ENCODE measurements around the gene HMCN2. TPM values are rescaled to one million over a fixed set of nuclear protein-coding genes. Genes with fewer than 3 reads are reported as not detected.

HMCN2 gene
- total RNA-seq, 6 experiments from 2014 or later: 0.31 to 2.0 (median 1.1) TPM

GRCh38 chr9:130380920-130381469 lies 115.4 kb downstream of the HMCN2 start:
- ATAC-seq (peak; percentile 42 to 78 (median 58)), DNase-seq (no peak)
- H3K4me3 ChIP-seq: no peak overlapping the region
- H3K27me3 ChIP-seq: no peaks in the 10 kb centered on the region
- WGBS (ENCODE audit: insufficient coverage, low coverage, low lambda C conversion rate, missing lambda C conversion rate): 37% methylated on average over 5 of the region's 6 CpGs
- H3K36me3 ChIP-seq: no peaks in the 10 kb centered on the region
- H3K4me1 ChIP-seq: no peaks in the 10 kb centered on the region
- TF ChIP-seq POLR2A (IDR thresholded peaks at IDR 0.05): no peak
- no peak for TF ChIP-seq CTCF (IDR thresholded peaks at IDR 0.05)
- intact Hi-C loops (cut with DNase I): no loop called here
- no peak overlapping the region for H3K27ac ChIP-seq
- H3K9me3 ChIP-seq: no peaks in the 10 kb centered on the region

GRCh38 chr9:130381660-130382059 lies 116.1 kb downstream of the HMCN2 start:
- Histone ChIP-seq H3K9me3 (no peaks in the 10 kb centered on the region), H3K4me1 (no peaks in the 10 kb centered on the region), H3K36me3 (no peaks in the 10 kb centered on the region), H3K27ac (no peak overlapping the region), H3K27me3 (no peaks in the 10 kb centered on the region), H3K4me3 (no peak overlapping the region)
- intact Hi-C loops (cut with DNase I): no loop called here
- 83% methylated on average over 4 of the region's 8 CpGs for WGBS (ENCODE audit: insufficient coverage, low coverage, low lambda C conversion rate, missing lambda C conversion rate)
- ATAC-seq (no peak), DNase-seq (no peak)
- TF ChIP-seq POLR2A (IDR thresholded peaks at IDR 0.05) (no peak), CTCF (IDR thresholded peaks at IDR 0.05) (no peak)

- intact Hi-C loops (cut with DNase I): no loop called here
- Histone ChIP-seq H3K9me3 (no peaks in the 10 kb centered on the region), H3K4me1 (no peaks in the 10 kb centered on the region), H3K36me3 (no peaks in the 10 kb centered on the region), H3K27me3 (no peaks in the 10 kb centered on the region), H3K27ac (no peak overlapping the region), H3K4me3 (no peak overlapping the region)
- WGBS (ENCODE audit: insufficient coverage, low coverage, low lambda C conversion rate, missing lambda C conversion rate): 93% methylated on average over 3 of the region's 18 CpGs
- TF ChIP-seq CTCF (IDR thresholded peaks at IDR 0.05): no peak
- no peak for ATAC-seq
- DNase-seq: no peak
Observed at GRCh38 chr9:130382096-130382495, 116.5 kb downstream of the HMCN2 start.

- intact Hi-C loops (cut with DNase I): no loop called here
- no peaks in the 10 kb centered on the region for H3K4me1 ChIP-seq
- ATAC-seq (no peak), DNase-seq (no peak)
- H3K36me3 ChIP-seq: no peaks in the 10 kb centered on the region
- no peak overlapping the region for H3K27ac ChIP-seq
- TF ChIP-seq CTCF (IDR thresholded peaks at IDR 0.05): no peak
- no peak for TF ChIP-seq POLR2A (IDR thresholded peaks at IDR 0.05)
- H3K27me3 ChIP-seq: no peaks in the 10 kb centered on the region
- no peaks in the 10 kb centered on the region for H3K9me3 ChIP-seq
- no peak overlapping the region for H3K4me3 ChIP-seq
- 100% methylated on average over 2 of the region's 20 CpGs for WGBS (ENCODE audit: insufficient coverage, low coverage, low lambda C conversion rate, missing lambda C conversion rate)
Observed at GRCh38 chr9:130382636-130383349, 117.2 kb downstream of the HMCN2 start.

All from right lobe of liver (tissue), 6 donors.